Hindlimb muscle (tissue), 1 donor: ENCODE data around the gene SAMD13. TPM values are rescaled to one million over a fixed set of nuclear protein-coding genes. Genes with fewer than 3 reads are reported as not detected.

Source experiments
- DNase-seq: peaks from one replicate; pipeline ENCODE4 v3.0.0-alpha.2; 2013
- polyA plus RNA-seq: library from polyadenylated mRNA; unstranded; fragments of 120-200 nt; gene quantifications from one replicate; pipeline ENCODE4 v1.2.1, GENCODE V29; 2013; ENCODE audit not compliant: insufficient read length

Gene SAMD13, protein sequence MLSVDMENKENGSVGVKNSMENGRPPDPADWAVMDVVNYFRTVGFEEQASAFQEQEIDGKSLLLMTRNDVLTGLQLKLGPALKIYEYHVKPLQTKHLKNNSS
- 10.7 TPM for polyA plus RNA-seq

DNA sequence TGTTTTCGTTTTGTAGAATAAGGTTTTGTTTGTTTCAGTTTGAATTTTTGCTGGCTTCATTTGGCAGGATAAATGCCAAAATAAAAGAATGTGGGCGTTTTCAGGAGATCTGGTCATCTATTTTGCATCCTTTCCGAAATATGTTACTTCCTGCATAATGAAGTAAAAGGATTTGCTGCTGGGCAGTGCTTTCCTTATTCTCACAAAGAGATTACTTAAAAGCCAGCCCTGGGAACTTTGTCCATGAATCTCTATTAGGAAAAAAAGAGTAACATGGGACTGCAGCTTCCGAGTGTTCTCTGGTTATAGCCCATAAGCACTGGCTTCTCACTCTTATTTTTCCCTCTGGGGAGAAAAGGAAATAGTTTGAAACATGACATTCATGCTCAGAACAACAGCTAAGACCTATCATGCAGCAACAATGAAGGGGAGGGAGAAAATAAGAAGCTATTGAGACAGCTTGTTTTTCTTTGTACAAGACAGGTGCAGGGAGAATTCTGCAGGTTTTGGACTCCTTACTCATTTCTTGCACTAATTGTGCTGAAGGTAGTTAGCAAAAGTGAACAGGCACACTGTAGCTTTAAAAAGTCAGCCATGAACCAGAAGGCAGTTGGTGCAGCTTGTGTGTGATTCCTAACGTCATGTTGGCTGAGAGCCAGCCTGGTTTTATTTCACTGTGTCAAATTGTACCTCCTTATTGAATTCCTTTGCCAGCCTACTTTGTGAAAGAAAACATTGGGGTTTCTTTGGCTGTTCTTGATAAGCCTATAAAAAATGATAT is at the start of gene SAMD13:
Gene SAMD13 (plus strand): TSS at position 705 of the 781 bp plus-strand sequence. CDS start 1,527 bp downstream, outside the sequence.
- DNase-seq: peak; percentile 85

DNA sequence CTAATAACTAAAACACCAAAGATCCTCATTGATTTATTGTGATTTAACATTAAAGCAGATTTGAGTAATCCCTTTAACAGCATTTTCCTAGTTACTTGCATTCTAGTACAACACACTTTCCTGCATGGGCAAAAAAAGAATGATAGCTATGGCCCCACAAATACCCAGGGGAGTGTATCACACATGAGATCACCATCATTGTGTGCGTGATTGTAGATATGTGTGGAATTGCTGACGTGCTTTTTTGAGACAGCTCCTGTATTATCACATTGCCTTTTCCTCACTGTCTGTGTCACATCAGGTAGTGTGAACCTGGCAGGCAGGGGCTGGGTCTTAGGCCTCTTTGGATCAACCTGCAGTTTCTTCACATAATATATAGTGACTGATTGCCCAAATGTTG is 48.5 kb upstream of the SAMD13 start:
- DNase-seq: no peak

DNA sequence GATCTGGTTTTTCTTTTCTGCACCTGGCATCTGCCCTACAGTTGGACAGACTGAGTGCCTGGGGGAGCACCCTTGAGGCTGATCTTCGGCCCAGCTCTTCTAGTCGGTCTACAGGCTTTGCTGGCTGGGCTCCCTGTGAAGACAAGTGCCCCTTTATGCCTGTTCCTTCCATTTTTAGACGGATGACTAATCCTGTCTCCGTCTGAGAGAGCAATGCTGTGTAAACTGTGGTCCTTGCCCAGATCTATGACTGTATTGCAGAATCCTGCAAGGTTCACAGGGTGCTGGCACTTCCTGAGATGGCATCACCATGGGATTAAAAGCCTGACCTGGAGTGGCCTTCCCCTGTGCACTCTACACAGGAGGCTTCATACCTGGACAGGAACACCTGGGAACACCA is 47.6 kb upstream of the SAMD13 start:
- DNase-seq: no peak

DNA sequence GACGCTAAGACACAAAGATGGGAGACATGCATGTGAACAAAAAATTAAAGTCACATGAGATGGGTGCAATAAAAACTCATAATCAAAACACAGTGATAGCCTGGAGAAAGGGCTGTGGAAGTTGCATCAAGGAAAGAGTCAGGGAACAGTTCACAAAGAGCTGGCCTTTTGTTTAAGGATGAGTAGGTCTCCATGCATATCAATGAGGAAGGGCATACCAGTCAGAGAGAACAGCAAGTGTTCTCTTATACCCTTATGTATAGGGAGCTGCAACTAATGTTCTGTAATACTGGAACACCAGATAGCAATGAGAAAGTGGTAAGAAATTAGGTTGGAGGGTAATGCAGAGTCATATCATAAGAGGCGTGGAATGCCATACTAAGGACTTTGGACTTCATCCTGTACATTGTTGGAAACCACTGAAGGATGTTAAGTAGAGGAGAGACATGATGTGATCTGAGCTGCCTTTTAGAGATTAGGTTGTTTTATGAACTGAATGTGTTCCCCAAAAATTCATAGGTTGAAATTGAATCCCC is 46.7 kb upstream of the SAMD13 start:
- DNase-seq: no peak

DNA sequence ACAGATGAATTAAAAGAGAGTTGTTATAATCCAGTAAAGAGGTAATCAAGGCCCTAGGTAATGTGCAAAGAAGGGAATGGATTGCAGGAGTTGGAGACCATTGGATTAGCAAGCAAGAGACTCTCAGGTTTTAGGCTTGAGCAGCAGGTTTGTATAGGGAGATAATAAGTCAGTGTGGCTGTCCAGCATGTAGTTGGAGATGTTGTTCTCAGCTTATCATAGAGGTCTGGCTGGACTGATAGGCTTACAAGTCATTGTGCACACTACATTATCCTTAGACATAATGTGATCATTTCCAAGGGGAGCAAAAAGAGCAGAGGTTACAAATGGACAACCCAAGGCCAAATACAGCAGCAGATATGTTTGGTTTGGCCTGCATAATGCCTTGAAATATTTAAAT is 45.9 kb upstream of the SAMD13 start:
- DNase-seq: no peak

DNA sequence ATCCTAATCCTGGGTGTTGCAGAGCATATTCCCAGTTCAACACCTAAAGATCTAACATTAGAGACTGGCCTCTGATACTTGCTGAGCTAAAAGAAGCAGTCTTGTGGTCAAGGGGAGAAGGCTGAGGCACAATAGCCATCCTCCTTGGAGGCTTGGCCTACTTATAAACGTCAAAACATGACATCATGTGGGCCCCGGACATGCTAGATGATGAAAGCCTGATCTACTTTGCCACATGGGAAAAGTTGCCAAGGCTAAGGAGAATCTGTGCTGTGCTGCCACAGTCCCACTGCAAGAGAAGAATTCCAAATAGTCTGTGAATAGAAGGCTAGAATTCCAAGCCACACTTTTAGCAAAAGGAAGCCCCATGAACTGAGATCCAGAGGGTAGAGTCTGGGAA is 43.9 kb upstream of the SAMD13 start:
- DNase-seq: no peak

DNA sequence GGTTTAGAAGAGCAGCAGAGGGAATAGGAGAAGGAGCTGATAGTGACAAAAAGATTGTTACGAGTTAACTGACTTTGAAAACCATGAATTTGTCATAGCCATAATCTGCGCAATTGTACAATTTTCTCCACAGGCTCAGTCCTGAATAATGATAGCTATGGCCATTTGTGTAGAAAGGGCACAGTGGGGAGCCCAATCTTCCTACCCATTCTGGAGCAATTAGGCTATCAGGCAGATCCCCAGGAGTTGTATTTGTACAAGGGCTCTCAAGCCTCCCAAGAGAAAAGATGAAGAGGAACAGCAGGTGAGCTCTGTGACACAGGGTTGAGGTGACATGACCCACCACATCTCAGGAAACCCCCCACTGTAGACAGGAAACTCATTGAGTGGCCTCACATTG is 42.1 kb upstream of the SAMD13 start:
- no peak for DNase-seq

DNA sequence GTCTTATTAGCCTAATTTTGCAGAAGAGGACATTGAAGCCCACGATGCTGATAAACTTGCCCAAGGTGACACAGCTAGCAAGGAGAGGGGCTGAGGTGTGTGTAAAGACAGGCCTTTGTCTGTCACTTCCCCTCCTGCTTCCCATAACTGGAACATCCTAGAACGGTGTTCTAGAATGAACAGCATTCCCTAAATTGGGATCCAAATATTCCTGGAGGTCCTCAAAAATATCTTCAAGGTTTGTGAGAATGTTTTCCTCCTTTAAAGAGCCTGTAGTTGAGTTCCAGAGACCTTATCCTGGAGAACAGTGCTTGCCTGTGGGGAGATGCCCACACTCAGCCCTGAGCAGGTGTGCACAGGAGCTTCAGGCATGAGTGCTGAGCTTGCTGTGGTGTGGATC is 41.5 kb upstream of the SAMD13 start:
- no peak for DNase-seq

DNA sequence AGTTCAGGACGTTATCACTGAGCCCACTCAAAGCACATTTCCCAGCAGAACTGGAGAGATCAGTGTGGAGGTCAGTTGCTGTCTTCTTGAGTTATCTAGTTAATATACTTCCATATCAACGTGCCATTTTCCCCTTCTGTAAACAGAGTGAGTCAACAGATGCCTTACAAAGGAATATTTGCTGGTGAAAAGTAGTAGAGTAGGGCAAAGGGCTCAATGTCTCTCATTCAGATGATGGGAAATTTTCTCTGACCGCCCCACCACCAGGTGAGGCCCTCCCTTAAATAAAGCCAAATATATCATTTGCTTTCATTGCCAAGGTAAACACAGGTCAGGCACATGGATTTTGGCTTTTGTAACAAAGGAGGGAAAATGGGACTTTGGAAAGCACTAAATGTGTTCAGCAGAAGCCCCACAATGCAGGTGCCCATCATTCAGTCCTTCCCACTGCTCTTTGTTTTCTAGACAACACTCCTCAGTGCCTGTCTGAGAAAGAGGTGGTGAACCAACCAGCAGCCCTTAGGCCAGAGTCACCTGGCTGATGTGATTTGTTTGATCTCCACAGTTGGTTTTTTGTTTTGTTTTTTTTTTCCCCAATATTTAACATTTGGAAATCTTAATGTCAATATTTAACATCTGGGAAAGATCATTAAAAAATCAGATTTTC is 40.5 kb upstream of the SAMD13 start:
- no peak for DNase-seq

DNA sequence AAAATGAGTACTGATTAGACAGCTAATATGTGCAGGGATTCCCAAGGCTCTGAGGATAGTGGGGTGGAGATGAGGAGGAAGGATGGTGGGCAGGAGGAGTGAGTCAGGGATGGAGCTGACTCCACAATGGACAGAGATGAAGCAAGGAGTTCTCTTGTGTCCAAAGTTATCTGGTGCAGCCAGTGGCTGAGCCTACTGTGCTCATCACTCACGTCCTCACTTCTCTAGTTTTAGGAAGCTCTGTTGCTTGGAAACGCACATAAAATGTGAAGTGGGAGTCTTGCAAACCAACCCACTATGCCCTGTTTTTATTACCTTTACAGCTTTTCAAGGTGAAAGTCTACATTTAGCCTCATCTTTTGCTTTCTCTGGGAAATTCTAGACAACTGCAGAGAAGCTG is 36.5 kb upstream of the SAMD13 start:
- DNase-seq: no peak

DNA sequence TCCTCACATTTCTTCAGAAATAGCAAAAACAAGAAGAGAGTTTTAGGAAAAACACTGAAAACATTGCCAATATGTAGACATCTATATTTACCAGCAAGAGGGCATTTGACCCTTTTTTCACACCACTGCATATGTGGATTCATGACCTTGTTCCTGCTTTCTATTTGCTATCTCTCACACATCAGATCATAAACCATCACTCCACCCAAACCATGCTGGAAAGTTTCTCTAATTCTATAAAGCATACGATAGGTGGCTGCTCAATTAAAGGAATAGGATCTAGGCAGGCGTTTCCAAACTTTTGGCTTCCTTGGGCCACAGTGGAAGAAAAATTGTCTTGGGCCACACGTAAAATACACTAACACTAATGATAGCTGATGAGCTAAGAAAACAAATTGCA is 35.6 kb upstream of the SAMD13 start:
- DNase-seq: no peak

DNA sequence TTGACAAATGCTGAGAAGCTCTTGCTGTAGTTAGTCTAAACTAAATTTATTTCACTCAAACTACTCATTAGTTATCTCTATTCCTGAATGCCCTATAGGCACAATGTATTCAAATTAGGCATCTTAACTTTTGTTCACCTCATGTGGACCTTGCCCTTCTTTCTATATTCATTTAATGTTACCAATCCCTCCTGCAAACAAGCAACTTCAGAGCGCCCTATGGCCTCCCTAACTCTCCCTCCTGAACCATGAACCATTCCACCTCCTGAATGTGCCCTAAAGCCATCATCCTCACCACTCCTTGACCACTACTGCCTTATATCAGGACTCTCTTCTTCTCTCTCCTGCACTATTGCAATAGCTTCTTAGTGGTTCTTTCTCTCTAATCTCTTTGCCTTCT is 34.8 kb upstream of the SAMD13 start:
- no peak for DNase-seq

DNA sequence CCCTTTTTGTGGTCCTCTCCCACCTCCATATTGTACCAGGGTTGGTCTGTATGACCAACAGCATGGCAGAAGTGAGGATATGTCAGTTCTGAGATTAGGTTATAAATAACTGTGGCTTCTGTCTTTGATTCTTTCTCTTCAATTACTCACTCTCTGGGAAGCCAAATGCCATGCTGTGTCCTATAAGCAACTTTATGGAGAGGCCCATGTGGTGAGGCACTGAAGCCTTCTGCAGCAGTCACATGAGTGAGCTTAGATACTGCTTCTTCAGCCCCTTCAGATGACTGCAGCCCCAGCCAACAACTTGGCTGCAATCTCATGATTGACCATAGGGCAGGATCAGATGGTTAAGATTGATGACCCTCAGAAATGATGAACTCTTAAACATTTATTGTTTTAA is 34.0 kb upstream of the SAMD13 start:
- DNase-seq: no peak

DNA sequence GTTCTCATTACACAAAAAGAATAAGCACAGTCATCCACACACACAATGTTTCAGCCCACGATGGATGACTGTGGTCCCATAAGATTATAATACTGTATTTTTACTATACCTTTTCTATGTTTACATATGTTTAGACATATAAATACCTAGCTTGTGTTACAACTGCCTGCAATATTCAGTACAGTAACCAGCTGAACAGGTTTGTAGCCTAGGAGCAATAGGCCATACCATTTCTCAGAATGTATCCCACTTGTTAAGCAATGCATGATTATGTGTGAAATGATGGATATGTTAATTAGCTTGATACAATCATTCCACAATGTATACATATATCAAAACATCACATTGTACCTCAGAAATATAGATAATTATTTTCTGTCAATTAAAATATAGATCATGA is 33.2 kb upstream of the SAMD13 start:
- no peak for DNase-seq

DNA sequence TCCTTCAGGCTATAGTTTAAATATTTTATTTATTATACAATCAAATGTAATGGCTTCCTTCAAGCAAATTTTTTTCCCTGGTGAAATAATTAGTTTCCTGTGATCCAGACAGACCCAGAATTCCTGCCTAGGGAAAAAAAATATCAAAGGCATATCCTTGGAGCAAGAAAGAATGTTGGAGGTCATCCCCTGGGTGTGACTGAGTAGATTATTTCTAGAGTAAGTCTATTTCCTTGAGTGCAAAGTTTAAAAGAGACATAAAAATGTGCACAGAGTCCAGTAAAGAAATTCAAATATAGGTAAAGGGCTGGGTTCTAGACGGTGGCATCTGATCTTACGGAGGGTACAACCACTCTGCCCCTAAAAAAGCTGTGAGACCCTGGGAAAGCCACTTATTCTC is 32.2 kb upstream of the SAMD13 start:
- no peak for DNase-seq

DNA sequence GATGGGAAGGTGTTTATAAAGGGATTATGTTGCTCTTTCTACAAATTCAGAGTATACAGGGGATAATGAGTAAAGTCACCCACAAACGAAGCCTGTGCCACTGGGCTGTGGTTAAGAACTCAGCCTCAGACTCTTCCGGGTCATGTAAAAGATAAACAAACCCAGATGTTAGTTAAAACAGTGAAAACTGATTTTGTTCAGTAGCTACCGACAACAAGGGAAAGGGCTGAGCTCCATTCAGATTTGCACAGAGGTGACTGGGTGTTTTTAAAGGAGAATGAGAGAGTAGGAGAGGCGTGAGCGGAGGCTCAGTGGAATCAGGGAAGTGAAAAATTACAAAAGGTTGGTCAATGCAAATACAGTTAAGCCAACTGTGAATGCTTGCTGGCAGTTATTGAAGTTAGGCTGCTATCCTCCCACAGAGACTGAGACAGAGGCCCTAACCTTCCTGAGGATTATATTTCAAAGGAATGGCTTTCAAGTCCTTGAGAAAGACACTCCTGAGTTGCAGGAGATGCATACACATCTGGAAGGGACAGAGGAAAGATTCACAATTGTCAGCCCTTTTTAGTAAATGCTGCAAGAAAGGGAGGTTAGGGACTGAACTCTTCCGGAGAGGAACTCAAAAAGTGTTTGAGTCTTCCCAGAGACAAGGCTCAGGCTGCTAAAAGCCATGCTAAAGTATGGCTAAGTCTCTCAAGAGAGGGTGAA is 29.9 kb upstream of the SAMD13 start:
- peak; percentile 15 for DNase-seq

DNA sequence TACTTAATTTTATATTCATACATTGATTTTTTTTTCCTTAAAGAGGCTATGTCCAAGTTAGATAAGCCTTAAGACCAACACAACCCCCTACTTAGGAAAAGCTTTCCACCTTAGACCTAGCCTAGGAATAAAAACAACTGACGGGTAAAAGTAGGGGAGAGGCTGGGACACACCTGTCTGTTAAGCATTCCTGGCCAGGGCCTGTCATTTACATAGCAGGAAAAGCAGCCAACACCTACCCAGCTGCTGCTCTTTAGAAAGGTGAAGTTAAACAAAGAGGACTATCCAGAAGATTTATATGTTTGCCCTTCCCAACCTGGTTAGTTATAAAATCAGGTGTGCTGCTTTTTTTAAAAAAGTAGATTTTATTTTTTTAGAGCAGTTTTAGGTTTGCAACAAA is 29.1 kb upstream of the SAMD13 start:
- no peak for DNase-seq

DNA sequence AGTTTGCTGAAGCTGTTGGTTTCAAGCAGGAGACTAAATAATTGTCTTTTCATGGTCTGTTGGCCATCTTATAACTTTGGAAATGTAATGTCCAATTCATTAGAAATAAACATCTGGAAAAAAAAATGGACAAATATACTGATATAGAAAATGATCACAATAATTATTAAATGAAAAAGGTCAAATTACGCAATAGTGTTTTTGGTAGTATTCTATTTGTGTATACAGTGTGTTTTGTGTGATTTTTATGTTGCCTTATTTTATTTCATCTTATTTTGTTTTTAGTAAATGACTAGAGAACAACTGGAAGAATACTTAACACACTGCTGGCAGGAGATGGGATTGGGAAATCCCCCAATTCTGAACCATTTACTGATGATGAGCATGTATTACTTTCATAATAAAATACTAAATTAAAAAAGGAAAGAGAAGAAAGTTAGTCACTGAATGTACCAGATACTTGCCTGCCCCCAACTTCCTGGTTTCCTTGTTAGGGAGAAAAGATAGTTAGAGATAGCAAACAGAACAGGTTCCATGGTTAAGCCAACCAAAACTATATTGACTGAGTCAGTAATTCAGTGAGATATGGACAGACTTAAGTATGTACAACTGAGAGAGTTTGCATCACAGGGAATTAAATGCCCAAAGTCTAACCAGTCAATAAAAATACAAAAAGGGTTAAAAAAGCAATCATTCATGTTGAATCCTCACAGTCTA is 24.0 kb upstream of the SAMD13 start:
- DNase-seq: peak; percentile 26

DNA sequence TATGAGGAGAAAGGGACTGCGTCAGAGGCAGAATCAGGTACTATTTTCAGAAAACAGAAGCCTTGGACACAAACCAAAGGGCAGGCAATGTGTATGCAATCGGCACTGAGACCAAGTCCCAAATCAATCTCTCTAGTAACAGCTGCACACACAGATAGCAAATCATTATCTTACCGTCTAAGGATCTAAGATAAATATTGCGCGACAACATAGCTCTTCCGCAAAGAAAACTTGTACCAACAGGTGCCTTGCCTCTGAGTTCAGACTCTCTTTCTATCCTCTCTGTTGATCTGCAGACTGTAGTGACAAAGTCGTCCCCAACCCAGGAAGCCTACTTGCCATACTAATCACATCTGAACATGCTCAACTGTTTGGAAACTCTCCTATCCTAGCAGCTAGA is 22.6 kb upstream of the SAMD13 start:
- DNase-seq: no peak

DNA sequence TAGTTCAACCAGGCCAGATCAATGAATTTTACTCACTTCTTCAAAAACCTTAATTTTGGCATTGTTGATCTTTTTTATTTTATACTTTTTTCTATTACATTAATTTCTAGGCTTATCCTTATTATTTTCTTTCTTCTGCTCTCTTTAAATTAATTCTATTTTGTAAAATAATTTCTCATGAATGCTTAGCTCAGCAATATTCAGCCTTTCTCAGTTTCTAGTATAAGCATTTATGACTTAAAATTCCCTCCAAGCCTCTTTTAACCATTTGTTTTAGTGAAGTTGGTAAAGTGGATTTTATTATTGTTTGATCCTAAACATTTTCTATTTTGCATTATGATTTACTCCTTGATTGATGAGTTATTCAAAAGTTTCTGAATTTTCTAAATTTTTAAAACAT is 20.6 kb upstream of the SAMD13 start:
- no peak for DNase-seq

DNA sequence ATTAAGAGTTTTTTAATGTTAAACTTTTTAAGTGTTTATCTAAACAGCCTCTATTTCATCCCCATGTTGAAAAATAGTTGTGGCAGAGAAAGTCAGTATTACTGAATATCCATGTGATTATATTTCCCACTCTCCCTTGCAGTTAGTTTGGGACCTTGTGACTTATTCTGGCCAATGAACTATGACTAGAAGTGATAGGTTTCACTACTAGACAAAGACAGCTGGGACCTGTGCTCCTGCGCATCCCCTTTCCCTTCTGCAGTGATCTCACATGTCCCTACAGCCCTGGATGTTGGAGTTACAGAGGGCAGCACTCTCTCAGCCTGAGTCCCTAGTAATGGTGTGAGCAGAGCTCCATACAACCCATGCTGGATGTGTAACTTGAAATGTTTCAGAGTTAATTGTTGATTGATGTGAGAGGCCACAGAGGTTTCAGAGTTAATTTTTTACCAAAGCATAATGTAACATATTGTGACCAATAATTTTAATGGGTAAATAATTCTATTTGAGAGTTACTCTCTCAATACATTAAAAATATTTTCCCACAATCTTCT is 18.7 kb upstream of the SAMD13 start:
- DNase-seq: no peak

DNA sequence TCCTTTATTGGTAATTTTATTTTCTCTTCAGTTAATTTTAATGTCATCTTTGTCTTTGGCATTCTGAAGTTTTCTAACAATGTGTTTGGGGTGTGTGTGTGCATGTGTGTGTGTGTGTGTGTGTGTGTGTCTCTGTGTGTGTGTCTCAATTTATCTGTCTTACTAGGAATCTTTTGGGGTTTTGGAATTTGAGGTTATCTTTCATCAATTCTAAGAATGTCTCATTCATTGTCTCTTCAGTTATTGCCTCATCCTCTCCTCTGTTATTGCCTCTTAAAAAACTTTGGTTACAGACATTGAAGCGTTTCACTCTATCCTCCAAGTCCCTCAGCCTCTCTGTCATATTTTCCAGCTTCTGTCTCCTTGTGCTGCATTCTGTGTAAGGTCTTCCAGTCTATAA is 18.1 kb upstream of the SAMD13 start:
- DNase-seq: no peak
